AG08396 (cell line): ENCODE results near the gene POU2F1.
"Not testable (repeated sequence)": the region's sequence is repeated elsewhere in the genome, so short reads cannot be mapped to it uniquely, and the experiment has no call there.

Source experiments
- DNase-seq: peaks from one replicate; pipeline ENCODE4 v3.0.0; 2012; ENCODE audit warnings: low spot score, mixed read lengths

Gene POU2F1

DNA sequence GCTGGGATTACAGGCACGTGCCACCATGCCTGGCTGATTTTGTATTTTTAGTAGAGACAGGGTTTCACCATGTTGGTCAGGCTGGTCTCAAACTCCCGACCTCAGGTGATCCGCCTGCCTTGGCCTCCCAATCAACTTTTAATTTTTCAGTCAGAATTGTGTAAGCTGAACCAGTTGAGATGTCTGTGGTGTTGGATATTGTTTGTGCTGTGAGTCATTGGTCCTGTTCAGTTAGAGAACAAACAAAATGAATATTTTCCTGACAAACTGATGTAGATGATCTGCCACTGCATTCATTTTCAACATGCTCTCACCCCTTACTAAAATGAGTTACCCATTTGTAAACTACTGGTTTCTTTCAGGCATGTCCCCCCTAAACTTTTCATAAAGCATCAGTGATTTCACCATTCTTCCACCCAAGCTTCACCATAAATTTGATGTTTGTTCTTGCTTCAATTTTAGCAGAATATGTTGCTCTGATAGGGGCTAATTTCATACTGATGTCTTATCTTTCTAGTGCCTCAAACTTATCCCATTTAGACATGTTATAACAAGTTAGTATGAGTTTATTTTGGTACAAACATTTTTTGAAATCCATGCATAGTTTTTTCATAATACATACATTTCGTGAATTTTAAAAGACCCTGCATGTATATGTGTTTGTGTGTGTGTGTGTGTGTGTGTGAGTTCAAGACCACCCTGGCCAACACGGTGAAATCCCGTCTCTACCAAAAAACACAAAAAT, 15.2 kb upstream of the POU2F1 start:
- not testable (repeated sequence) for DNase-seq

DNA sequence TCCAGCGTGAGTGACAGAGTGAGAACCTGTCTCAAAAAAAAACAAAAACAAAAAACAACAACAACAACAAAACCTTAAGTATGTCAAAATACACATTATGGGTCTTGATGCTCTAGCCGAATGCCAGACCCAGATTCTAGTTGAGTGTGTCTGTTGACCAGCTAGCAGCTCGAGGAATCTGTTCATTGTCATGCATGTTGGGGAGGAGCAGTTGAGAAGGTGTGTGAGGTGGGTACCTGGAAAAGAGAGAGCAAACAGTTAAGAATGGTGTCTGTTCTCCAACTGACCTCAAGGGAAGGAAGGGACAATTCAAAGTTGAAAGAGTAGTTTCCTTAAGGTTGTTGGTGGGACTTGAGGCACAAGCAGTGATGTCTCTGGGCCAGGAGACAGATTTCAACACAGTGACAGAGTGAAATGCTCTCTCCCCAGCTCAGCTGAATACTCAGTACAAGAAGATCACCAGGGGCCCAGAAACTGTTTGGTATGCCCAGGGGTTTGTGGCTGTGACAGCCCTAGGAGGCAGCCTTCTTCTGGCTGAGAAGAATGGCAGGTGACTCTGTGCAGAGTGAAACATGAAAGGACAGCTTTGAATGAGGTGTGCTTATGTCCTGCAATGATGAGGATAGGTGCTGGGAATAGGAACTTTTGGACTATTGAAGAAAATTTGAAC, 14.4 kb upstream of the POU2F1 start:
- DNase-seq, result no peak

- no peak for DNase-seq
These were observed 12.6 kb upstream of the POU2F1 start for GRCh38 chr1:167207940-167208623.

DNA sequence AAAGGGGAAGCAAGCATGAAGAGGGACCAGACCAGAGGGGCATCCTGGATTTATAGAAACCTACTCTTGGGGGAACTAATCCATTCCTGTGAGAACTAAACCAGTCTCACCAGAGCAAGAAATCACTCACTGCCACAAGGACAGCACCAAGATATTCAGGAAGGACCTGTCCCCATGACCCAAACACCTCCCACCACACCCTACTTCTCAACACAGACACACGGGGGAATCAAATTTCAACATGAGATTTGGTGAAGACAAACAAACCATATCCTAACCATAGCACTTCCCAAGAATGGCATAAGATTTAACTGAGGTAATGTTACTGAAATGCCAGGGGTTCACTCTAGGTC, 12.1 kb upstream of the POU2F1 start:
- DNase-seq, result no peak

- DNase-seq, result no peak
These were observed 11.6 kb upstream of the POU2F1 start for GRCh38 chr1:167209044-167209443.

DNA sequence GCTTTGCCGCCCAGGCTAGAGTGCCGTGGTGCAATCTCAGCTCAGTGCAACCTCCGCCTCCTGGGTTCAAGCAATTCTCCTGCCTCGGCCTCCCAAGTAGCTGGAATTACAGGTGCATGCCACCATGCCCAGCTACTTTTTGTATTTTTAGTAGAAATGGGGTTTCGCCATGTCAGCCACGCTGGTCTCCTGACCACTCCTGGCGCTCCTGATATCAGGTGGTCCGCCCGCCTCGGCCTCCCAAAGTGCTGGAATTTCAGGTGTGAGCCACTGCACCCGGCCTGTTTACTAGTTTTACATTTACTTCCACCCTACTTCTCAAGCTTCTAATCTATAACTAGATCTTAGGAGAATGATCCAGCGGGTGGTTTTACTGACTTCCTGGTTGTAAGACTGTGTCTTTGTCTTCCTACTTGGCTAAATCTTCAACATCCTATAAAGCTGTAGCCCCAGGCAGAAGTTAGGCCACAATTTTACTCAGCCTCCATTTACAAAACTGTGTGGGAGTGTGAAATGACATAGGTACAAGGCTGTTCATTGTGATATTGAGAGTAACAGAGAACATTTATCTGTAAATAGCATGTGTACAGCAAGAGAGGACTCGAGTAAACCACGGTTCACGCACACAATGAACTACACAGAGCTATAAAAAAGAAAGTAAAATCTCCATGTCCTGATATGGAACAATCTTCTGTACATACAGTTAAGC, 9.6 kb upstream of the POU2F1 start:
- no peak for DNase-seq

GRCh38 chr1:167212025-167212424, 8.7 kb upstream of the POU2F1 start:
- DNase-seq, result no peak

DNA sequence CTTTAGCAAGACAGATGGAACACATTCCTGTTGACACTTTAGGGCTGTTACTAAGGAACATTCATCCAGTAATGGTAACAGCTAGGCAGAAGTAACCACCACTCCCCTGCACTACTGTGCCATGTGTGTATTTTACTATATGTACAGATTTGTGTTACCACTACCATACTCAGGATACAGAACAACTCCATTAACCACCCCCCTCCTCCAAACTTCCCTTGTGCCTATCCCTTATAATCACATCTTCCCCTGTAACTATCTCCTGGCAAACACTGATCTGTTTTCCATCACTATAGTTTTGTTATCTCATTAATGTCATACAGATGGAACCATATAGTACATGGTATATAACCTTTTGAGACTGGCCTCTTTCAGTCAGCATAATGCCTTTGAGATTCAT, 3.9 kb upstream of the POU2F1 start:
- DNase-seq, result no peak

DNA sequence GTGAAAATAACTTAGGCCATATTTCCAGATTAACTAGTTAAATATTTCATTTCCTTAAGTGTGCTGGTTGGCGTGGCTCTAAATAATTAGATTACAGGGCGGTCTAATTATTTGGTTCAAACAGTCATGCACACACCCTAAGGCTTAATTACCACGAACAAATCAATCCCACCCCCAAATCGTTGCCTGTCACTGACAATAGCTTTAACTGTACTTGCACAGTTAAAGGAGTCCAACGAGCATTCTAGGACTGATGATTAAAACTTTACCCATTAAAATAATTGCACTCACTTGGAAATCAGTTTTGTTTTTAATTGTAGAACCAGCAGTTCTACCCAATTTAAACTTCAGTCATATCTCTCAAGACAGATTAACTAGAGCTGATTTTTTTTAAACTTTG, 1.5 kb upstream of the POU2F1 start:
- no peak for DNase-seq

GRCh38 chr1:167219646-167220536, 795 bp upstream of the POU2F1 start:
- DNase-seq, result peak; percentile 44

- peak; percentile 14 for DNase-seq
These were observed 546 bp downstream of the POU2F1 start for GRCh38 chr1:167221126-167221737.

DNA sequence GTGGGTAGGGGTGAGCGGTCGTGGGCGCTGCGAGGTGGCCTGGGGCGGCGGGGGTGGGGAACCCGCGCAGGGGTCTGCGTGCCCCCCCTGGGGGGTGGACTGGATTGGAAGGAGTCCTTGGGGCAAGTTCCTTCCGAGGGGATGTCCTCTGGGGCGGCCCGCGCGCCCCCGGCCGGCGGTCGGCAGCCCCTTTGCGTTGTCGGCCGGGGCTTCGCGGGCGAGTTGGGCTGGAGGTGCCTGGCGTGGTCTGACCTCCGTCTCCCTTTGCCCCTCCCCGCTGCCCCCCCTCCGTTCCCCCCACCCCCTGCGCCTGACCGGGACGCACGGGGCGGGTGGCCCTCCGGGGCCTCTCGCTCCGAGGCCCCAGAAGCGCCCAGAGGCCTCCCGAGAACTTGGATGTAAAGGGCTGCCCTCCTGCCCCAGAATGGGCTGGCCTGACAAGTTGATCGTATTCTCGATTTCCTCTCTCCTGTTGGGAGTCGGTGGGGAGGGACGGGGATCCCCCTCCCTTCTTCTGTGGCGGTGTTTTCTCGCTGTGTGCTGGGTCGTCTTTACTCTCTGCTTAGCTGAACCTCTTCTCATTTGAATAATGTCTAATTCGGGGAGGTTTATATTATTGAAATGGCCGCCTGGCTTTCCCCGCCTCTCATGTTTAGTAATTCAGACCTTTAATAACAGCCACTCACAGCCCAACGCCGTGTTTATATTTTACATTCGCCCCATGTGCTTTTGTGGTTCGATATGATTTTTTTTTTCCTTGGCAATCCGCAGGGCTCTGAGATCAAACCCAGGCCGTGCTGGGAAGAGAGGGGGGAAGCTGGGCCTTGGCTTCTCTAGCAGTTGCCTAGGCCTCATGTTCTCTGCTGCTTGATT, 1.3 kb downstream of the POU2F1 start:
- DNase-seq, result peak; percentile 43

DNA sequence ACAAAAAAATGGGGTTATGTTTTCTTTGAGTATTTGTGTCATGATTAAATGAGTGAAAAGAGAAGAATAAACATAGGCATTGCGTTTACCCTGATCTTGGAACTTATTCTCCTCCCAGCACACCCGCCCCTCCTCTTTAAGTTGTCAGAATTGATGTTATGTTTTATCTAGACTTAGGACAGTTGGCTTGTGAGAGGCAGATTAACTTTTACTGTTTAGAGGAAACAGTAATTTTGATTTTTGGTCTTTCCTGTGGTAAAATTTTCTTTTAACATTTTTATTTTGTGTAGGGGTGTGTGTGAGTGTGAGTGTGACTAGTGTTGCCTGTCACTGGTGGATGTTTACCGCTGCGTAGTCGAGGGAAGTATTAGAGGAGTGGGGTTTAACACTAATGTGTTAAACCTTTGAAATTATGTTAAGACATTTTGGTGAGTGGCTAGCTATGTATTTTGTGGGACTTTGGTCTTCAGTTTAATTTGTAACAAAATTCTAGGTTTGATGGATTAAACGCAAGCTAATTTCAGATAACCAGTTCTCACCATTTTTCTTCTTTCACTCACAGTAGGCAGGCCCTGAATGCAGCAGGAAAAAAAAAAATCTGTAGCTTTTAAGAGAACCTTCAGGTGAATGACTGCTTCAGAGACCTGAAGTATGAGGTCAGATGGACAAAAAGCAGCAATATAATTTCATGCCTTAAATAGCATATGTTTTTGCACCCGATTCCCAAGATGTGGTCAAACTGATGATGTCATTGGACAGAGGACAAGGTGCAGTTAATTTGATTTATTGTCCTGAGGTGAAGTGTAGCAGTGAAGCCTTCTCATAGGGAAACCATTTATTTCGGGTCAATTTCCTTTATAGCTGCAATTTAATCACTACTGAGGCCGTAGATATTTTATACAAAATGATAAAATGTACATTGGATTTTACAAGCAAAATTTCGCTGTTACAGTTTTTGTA, 2.7 kb downstream of the POU2F1 start:
- DNase-seq, result no peak

- DNase-seq, result not testable (repeated sequence)
These were observed 4.1 kb downstream of the POU2F1 start for GRCh38 chr1:167224734-167225235.

DNA sequence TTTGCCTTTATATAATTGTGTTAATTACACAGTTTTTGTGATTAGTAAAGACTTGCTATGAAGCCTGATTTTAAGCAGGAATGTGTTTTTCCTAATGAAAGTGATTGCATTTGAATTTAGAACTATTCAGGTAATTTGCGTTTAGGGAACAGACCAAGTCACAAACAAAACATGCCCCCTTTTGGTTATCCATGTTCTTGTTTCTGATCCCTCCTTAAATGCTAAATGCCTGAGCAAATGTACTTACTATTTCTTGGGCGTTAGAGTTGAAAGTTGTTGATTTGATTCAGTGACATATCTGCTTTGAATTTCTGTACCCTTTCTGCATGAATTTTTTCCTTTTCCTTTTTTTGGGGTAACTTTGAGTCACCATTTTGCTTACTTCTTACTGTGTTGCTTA, 5.2 kb downstream of the POU2F1 start:
- DNase-seq, result no peak

DNA sequence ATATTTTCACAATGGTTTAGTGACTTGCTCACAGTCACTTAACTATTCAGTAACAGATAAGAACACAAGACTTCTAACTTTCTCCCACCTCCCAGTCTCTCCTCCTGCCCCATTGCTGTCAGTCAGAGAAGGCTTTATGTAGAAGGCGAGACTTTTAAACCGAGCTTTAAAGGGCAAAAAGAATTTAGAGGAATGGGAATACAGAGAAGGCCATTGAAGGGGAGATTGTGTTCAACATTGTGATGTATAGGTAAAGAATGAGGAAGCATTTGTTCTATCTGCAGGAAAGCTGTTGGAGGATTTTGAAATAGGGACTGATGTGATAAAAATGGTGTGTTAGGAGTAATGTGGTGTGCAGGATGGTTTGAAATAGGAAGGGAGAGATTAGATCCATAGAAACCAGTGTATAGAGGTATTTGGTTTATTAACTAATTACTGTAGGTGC, 7.3 kb downstream of the POU2F1 start:
- DNase-seq, result no peak

GRCh38 chr1:167229719-167230385, 9.2 kb downstream of the POU2F1 start:
- DNase-seq, result no peak

- DNase-seq, result no peak
These were observed 9.8 kb downstream of the POU2F1 start for GRCh38 chr1:167230437-167230836.
